Activated CD4-positive, alpha-beta T cell treated with anti-CD3 and anti-CD28 coated beads, Interleukin-2, amount 10 ng/mL, durations not matched to agents 7 days and 5 days (primary cell): ENCODE data around the gene MAML3. TPM values are rescaled to one million over a fixed set of nuclear protein-coding genes. Genes with fewer than 3 reads are reported as not detected.

Source experiments
- CTCF ChIA-PET: fragments of 350-600 bp; sonication (Branson Sonifier 250); formaldehyde crosslinking; loops from one replicate; lab custom pipeline; 2021; ENCODE audit warnings: antibody characterized with exemption; lab: Charles Lee
- POLR2A ChIA-PET: fragments of 350-600 bp; sonication (Branson Sonifier 250); formaldehyde crosslinking; loops from one replicate; lab custom pipeline; 2021; ENCODE audit warnings: antibody characterized with exemption; lab: Charles Lee
- DNase-seq: peaks from one replicate; pipeline ENCODE4 v3.0.0-alpha.2; 2020
- H3K27ac Mint-ChIP-seq: one replicate; pipeline ENCODE4 v1.8.0; 2021; ENCODE audit warnings: mild to moderate bottlenecking, moderate library complexity, mixed read lengths
- H3K27me3 Mint-ChIP-seq: one replicate; pipeline ENCODE4 v1.8.0; 2021; ENCODE audit warnings: mixed read lengths
- H3K36me3 Mint-ChIP-seq: one replicate; pipeline ENCODE4 v1.8.0; 2021; ENCODE audit warnings: low read depth, mixed read lengths
- H3K4me1 Mint-ChIP-seq: one replicate; pipeline ENCODE4 v1.8.0; 2021; ENCODE audit warnings: mixed read lengths
- H3K4me3 Mint-ChIP-seq: one replicate; pipeline ENCODE4 v1.8.0; 2021; ENCODE audit warnings: mild to moderate bottlenecking, moderate library complexity, mixed read lengths
- H3K9me3 Mint-ChIP-seq: one replicate; pipeline ENCODE4 v1.8.0; 2021; ENCODE audit warnings: mixed read lengths
- total RNA-seq, 2 experiments: library from RNA; stranded (reverse); gene quantifications; one replicate each; pipeline ENCODE4 v1.2.3, GENCODE V29; 2021

Gene MAML3
- total RNA-seq, 2 experiments from 2014 or later, result 2.0 to 2.2 TPM

GRCh38 chr4:139782926-139783522, 371.0 kb downstream of the MAML3 start:
- no peak overlapping the region for H3K4me3 Mint-ChIP-seq
- DNase-seq, result no peak
- no peaks in the 10 kb centered on the region for H3K27me3 Mint-ChIP-seq
- POLR2A ChIA-PET, result no interaction called here
- CTCF ChIA-PET, result interaction anchor here (0.5 kb wide), 1 partner anchor 624 kb away, joined by 3 read pairs; no protein-coding TSS in a partner anchor
- H3K36me3 Mint-ChIP-seq, result no peaks in the 10 kb centered on the region
- no peaks in the 10 kb centered on the region for H3K4me1 Mint-ChIP-seq
- H3K27ac Mint-ChIP-seq, result no peak overlapping the region
- H3K9me3 Mint-ChIP-seq, result no peaks in the 10 kb centered on the region

GRCh38 chr4:139781066-139781465, 372.9 kb downstream of the MAML3 start:
- Mint-ChIP-seq H3K27ac (no peak overlapping the region), H3K36me3 (no peaks in the 10 kb centered on the region), H3K27me3 (no peaks in the 10 kb centered on the region), H3K4me3 (no peak overlapping the region), H3K9me3 (no peaks in the 10 kb centered on the region), H3K4me1 (no peaks in the 10 kb centered on the region)
- CTCF ChIA-PET, result interaction anchor here (1.2 kb wide), 1 partner anchor 42 kb away, joined by 3 read pairs; no protein-coding TSS in a partner anchor
- DNase-seq, result no peak
- POLR2A ChIA-PET, result no interaction called here

- no peaks in the 10 kb centered on the region for H3K27me3 Mint-ChIP-seq
- no peaks in the 10 kb centered on the region for H3K36me3 Mint-ChIP-seq
These were observed 374.3 kb downstream of the MAML3 start for GRCh38 chr4:139779691-139780090.

GRCh38 chr4:139777757-139778156, 376.2 kb downstream of the MAML3 start:
- H3K27me3 Mint-ChIP-seq, result no peaks in the 10 kb centered on the region
- no peak overlapping the region for H3K4me3 Mint-ChIP-seq
- no peak for DNase-seq

More at GRCh38 chr4:139779691-139780090, 374.3 kb downstream of the MAML3 start:
- ChIA-PET CTCF (no interaction called here), POLR2A (no interaction called here)
- H3K9me3 Mint-ChIP-seq, result no peaks in the 10 kb centered on the region
- no peak for DNase-seq
- no peak overlapping the region for H3K4me3 Mint-ChIP-seq
- H3K4me1 Mint-ChIP-seq, result no peaks in the 10 kb centered on the region
- H3K27ac Mint-ChIP-seq, result no peak overlapping the region

GRCh38 chr4:139776235-139776634, 377.7 kb downstream of the MAML3 start:
- Mint-ChIP-seq H3K36me3 (no peaks in the 10 kb centered on the region), H3K4me1 (no peaks in the 10 kb centered on the region), H3K27ac (no peak overlapping the region), H3K4me3 (no peak overlapping the region), H3K9me3 (no peaks in the 10 kb centered on the region), H3K27me3 (no peaks in the 10 kb centered on the region)
- DNase-seq, result no peak
- CTCF ChIA-PET, result interaction anchor here (1.2 kb wide), 1 partner anchor 15 kb away, joined by 3 read pairs; no protein-coding TSS in a partner anchor
- POLR2A ChIA-PET, result no interaction called here

More at GRCh38 chr4:139777757-139778156, 376.2 kb downstream of the MAML3 start:
- H3K36me3 Mint-ChIP-seq, result no peaks in the 10 kb centered on the region
- ChIA-PET CTCF (interaction anchor here (0.5 kb wide), 1 partner anchor 234 kb away, joined by 5 read pairs; no protein-coding TSS in a partner anchor), POLR2A (no interaction called here)
- H3K4me1 Mint-ChIP-seq, result no peaks in the 10 kb centered on the region
- H3K27ac Mint-ChIP-seq, result no peak overlapping the region
- no peaks in the 10 kb centered on the region for H3K9me3 Mint-ChIP-seq

GRCh38 chr4:139774759-139775487, 379.1 kb downstream of the MAML3 start:
- Mint-ChIP-seq H3K36me3 (no peaks in the 10 kb centered on the region), H3K4me3 (no peak overlapping the region), H3K27me3 (no peaks in the 10 kb centered on the region), H3K4me1 (no peaks in the 10 kb centered on the region), H3K27ac (no peak overlapping the region), H3K9me3 (no peaks in the 10 kb centered on the region)
- no peak for DNase-seq
- POLR2A ChIA-PET, result no interaction called here
- CTCF ChIA-PET, result interaction anchor here (1.2 kb wide), 1 partner anchor 14 kb away, joined by 3 read pairs; no protein-coding TSS in a partner anchor

- Mint-ChIP-seq H3K9me3 (no peaks in the 10 kb centered on the region), H3K4me3 (no peak overlapping the region), H3K27ac (no peak overlapping the region), H3K27me3 (no peaks in the 10 kb centered on the region), H3K4me1 (no peaks in the 10 kb centered on the region), H3K36me3 (no peaks in the 10 kb centered on the region)
- DNase-seq, result no peak
- POLR2A ChIA-PET, result no interaction called here
- CTCF ChIA-PET, result interaction anchor here (0.5 kb wide), 1 partner anchor 413 kb away, joined by 3 read pairs; no protein-coding TSS in a partner anchor
These were observed 380.2 kb downstream of the MAML3 start for GRCh38 chr4:139773560-139774318.

GRCh38 chr4:139770361-139770760, 383.6 kb downstream of the MAML3 start:
- DNase-seq, result no peak
- CTCF ChIA-PET, result interaction anchor here (1.1 to 1.3 kb wide), 2 partner anchors 24 to 83 kb away, joined by 3 read pairs; no protein-coding TSS in a partner anchor
- H3K27me3 Mint-ChIP-seq, result no peaks in the 10 kb centered on the region
- no peaks in the 10 kb centered on the region for H3K36me3 Mint-ChIP-seq
- no peaks in the 10 kb centered on the region for H3K9me3 Mint-ChIP-seq
- H3K4me1 Mint-ChIP-seq, result no peaks in the 10 kb centered on the region
- POLR2A ChIA-PET, result no interaction called here
- no peak overlapping the region for H3K27ac Mint-ChIP-seq
- H3K4me3 Mint-ChIP-seq, result no peak overlapping the region

- Mint-ChIP-seq H3K27ac (no peak overlapping the region), H3K9me3 (no peaks in the 10 kb centered on the region), H3K4me3 (no peak overlapping the region), H3K4me1 (no peaks in the 10 kb centered on the region), H3K27me3 (no peaks in the 10 kb centered on the region), H3K36me3 (no peaks in the 10 kb centered on the region)
- no peak for DNase-seq
- ChIA-PET POLR2A (no interaction called here), CTCF (interaction anchor here (0.7 to 1.3 kb wide), 2 partner anchors 25 to 224 kb away, joined by 3 read pairs; no protein-coding TSS in a partner anchor)
These were observed 384.6 kb downstream of the MAML3 start for GRCh38 chr4:139769364-139769763.

- Mint-ChIP-seq H3K36me3 (no peaks in the 10 kb centered on the region), H3K27ac (no peak overlapping the region), H3K4me3 (no peak overlapping the region), H3K27me3 (no peaks in the 10 kb centered on the region), H3K4me1 (no peaks in the 10 kb centered on the region), H3K9me3 (no peaks in the 10 kb centered on the region)
- DNase-seq, result no peak
- POLR2A ChIA-PET, result no interaction called here
- CTCF ChIA-PET, result no interaction called here
These were observed 385.1 kb downstream of the MAML3 start for GRCh38 chr4:139768896-139769295.

GRCh38 chr4:139768366-139768765, 385.6 kb downstream of the MAML3 start:
- H3K4me3 Mint-ChIP-seq, result no peak overlapping the region
- ChIA-PET CTCF (no interaction called here), POLR2A (no interaction called here)
- H3K27ac Mint-ChIP-seq, result no peak overlapping the region
- no peaks in the 10 kb centered on the region for H3K27me3 Mint-ChIP-seq
- H3K4me1 Mint-ChIP-seq, result no peaks in the 10 kb centered on the region
- no peaks in the 10 kb centered on the region for H3K9me3 Mint-ChIP-seq
- DNase-seq, result no peak
- no peaks in the 10 kb centered on the region for H3K36me3 Mint-ChIP-seq

GRCh38 chr4:139767585-139767984, 386.4 kb downstream of the MAML3 start:
- H3K9me3 Mint-ChIP-seq, result no peaks in the 10 kb centered on the region
- H3K27me3 Mint-ChIP-seq, result no peaks in the 10 kb centered on the region
- no peaks in the 10 kb centered on the region for H3K36me3 Mint-ChIP-seq
- no peak for DNase-seq
- ChIA-PET POLR2A (no interaction called here), CTCF (no interaction called here)
- H3K27ac Mint-ChIP-seq, result no peak overlapping the region
- no peak overlapping the region for H3K4me3 Mint-ChIP-seq
- H3K4me1 Mint-ChIP-seq, result no peaks in the 10 kb centered on the region
